GM10266 (cell line): ENCODE measurements around the gene SPESP1.

Source experiments
- DNase-seq: peaks from one replicate; pipeline ENCODE4 v3.0.0; 2012; ENCODE audit errors: extremely low spot score
- CTCF ChIP-seq: IDR thresholded peaks from 2 replicates; pipeline ENCODE4 v1.5.1; 2012; ENCODE audit warnings: mild to moderate bottlenecking, low read depth; ENCODE audit not compliant: control insufficient read depth, insufficient read depth; ENCODE audit errors: missing control alignments

SPESP1 gene

DNA sequence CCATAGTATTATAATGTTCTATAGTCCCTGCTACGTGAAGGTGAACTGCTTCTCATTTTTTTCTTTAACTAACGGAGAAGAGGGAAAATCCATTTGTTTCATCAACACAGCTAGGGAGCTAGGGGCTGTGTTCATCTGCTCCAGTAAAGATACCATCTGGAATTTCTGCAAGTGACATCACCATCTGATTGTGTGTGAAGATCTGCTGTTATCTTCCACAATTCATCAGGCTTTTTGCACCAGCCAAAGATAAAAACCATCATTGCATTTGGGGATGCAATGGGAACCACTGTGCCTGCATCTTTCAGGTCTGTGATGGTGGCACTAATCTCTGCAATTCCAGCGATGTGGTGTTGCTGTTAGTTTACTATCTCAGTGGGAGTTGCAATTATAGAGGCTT is 48.7 kb downstream of the SPESP1 start:
- no peak for TF ChIP-seq CTCF
- no peak for DNase-seq

DNA sequence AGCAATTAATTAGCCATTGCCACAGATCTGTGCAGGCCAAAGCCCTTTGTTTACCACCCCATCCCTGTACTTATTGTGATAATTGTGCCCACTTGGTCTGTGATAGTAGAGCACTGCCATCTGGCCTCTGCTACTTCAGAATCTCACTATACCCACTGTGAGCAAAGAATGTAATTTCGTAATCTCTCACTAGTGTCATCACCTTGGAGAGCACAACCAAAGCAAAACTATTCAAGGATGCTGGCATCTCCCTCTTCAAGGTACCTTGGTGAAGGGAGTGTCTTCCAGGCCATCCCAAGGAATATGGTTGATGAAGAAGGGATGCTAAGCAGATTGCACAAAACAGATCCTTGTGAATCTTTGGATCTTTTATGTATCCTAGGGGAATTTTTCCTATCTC is 49.5 kb downstream of the SPESP1 start:
- TF ChIP-seq CTCF = no peak
- no peak for DNase-seq

DNA sequence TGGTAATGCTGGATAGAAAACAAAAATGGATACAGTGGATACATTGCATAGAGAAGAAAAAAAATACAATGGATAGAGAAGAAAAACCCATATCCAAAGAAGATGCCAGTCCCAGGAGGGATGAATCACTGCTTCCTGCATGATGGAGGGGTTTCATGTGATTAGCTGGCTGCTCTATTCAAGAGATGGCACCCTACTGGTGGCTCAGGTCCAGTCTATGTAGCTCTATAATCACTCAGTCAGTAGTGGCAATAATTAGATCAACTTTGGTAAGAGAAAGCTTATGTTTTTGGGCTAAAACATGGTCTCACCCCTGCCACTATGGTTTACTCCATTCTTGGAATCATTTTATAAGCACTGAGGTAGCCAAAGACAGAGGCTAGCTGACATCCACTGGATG is 50.5 kb downstream of the SPESP1 start:
- no peak for DNase-seq
- no peak for TF ChIP-seq CTCF

GRCh38 chr15:68981941-68982340 is 51.6 kb downstream of the SPESP1 start:
- no peak for TF ChIP-seq CTCF
- DNase-seq = no peak

DNA sequence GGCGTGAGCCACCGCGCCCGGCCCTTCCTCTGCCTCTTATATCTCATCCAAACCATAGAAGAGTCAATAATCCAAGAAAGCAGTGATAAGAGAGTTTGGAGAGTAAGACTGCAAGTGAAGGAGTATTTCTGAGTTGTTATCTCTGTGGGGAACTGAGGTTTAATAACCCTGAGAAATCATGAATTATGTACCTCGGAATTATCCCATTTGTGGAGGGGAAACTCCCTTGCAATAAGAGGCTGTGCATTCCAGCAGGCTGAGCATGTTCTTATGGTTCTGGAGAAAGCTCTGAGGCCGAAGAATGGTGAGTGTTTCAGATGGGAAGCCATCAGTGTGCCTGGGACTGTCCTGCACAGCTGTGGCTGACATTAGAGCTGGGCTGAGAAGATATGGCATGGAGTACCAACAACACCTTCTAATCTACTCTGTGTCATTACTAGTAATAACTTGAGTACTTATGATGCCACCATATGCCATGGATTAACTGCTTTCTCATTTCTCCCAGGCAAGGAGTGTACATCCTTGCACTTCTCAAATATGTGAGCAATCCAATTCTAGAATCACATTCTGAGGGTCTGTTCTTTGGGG is 52.7 kb downstream of the SPESP1 start:
- TF ChIP-seq CTCF = no peak

GRCh38 chr15:68983961-68984481 is 53.7 kb downstream of the SPESP1 start:
- no peak for TF ChIP-seq CTCF
- no peak for DNase-seq

More for the DNA sequence above, 52.7 kb downstream of the SPESP1 start:
- DNase-seq = no peak

DNA sequence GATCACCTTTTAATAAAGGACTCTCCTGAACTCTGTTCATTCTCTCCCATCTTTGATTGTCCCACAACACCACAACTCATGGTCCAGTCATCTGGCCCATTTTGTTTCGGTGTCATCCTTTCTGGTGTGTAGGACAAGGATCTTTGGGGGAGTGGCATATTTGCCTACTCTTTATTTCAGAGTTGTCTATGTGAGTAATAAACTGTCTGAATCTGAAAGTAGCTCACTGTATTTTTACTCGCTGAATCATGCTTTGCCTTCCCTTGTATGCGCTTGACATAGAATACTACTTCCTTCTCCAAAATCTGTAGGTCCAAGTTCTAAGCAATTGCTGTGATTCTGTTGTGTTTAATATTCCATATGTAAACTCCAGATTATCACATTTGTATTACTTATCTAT is 54.3 kb downstream of the SPESP1 start:
- DNase-seq = no peak
- TF ChIP-seq CTCF = no peak
